Stimulated activated CD8-positive, alpha-beta memory T cell treated with anti-CD3 and anti-CD28 coated beads, Interleukin-2, amount 100 ng/mL, for 1 hour (primary cell): ENCODE measurements around the gene MIA3.
"Not testable (repeated sequence)": the region's sequence is repeated elsewhere in the genome, so short reads cannot be mapped to it uniquely, and the experiment has no call there.

ENCODE experiments used
- DNase-seq, 2 donors: peaks; one replicate each; pipeline ENCODE4 v3.0.0-alpha.2; 2020; ENCODE audit warnings: low read depth in 2 of 2

Gene MIA3, protein sequence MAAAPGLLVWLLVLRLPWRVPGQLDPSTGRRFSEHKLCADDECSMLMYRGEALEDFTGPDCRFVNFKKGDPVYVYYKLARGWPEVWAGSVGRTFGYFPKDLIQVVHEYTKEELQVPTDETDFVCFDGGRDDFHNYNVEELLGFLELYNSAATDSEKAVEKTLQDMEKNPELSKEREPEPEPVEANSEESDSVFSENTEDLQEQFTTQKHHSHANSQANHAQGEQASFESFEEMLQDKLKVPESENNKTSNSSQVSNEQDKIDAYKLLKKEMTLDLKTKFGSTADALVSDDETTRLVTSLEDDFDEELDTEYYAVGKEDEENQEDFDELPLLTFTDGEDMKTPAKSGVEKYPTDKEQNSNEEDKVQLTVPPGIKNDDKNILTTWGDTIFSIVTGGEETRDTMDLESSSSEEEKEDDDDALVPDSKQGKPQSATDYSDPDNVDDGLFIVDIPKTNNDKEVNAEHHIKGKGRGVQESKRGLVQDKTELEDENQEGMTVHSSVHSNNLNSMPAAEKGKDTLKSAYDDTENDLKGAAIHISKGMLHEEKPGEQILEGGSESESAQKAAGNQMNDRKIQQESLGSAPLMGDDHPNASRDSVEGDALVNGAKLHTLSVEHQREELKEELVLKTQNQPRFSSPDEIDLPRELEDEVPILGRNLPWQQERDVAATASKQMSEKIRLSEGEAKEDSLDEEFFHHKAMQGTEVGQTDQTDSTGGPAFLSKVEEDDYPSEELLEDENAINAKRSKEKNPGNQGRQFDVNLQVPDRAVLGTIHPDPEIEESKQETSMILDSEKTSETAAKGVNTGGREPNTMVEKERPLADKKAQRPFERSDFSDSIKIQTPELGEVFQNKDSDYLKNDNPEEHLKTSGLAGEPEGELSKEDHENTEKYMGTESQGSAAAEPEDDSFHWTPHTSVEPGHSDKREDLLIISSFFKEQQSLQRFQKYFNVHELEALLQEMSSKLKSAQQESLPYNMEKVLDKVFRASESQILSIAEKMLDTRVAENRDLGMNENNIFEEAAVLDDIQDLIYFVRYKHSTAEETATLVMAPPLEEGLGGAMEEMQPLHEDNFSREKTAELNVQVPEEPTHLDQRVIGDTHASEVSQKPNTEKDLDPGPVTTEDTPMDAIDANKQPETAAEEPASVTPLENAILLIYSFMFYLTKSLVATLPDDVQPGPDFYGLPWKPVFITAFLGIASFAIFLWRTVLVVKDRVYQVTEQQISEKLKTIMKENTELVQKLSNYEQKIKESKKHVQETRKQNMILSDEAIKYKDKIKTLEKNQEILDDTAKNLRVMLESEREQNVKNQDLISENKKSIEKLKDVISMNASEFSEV (N-terminal part only)

DNA sequence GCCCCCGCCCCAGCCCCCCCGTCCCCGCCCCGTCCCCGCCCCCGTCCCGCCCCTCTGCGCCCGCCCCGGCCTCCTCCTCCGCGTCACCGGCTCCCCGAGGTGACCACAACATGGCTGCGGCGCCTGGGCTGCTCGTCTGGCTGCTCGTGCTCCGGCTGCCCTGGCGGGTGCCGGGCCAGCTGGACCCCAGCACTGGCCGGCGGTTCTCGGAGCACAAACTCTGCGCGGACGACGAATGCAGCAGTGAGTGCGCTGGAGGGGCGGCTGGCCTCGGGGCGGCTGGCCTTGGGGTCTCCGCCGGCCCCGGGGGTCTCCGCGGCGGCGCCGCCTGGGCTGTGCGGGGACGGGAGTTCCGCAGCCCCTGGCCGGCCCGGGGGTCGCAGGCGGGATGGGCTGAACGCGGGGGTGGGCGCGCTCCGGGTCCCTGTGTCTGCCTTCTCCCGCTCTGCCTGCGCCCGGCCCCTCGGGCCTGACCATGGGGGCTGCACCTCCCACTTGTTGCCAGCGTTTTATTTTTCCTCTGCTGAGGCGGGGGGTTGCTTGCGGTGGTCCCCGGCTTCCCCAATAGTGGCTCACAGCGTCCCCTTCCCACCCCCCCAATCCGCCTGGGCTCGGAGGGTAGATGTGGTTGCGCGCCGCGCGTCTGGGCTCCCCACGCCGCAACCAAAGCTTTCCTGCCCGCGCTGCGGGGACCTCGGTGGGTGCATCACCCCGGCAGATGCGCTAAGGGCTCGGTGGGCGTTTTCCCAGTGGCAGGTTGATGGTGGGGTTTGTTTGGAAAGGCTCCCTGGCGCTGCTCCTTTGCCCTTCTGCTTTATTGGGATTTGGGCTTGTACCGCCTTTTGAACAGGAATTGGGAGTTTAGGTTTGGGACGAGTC, at the start of gene MIA3:
TSS of gene MIA3 (plus strand) at position 97 of the 879 bp plus-strand sequence. CDS start at position 111, 14 bp downstream.
- DNase-seq, result peak in 1 of 2 donors; percentile 27

DNA sequence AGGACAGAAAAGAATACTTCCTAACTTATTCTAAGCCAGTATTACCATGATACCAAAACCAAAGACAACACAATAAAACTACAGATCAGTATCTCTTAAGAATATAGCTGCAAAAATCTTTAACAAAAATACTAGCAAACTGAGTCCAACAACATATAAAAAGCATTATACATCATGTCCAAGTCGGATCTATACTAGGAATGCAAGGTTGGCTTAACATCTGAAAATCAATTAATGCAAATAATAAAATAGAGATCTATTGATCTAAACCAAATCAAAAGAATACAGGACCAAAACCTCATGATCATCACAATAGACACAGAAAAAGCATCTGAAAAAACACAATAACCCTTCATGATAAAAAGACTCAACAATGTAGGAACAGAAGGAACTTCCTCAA, 47.1 kb upstream of the MIA3 start:
- DNase-seq, result no peak

DNA sequence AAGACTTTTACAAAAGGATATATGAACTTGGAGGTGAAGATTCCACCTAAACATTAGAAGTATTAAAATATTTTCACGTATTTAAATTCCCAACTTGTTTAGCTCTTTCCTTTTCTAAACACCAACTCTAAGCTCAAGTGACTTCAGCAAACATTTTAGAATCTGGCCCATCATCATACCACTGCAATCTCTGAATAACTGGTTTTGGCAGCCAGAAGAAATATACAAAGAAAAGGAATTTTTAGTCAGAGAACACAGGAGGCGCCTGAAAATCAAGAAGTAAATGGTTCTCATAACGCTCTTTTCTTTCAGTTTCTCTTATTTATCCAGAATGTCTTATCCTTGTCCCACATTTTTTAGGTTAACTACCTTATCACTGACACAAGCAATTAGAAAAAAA, 38.6 kb upstream of the MIA3 start:
- DNase-seq, result no peak

DNA sequence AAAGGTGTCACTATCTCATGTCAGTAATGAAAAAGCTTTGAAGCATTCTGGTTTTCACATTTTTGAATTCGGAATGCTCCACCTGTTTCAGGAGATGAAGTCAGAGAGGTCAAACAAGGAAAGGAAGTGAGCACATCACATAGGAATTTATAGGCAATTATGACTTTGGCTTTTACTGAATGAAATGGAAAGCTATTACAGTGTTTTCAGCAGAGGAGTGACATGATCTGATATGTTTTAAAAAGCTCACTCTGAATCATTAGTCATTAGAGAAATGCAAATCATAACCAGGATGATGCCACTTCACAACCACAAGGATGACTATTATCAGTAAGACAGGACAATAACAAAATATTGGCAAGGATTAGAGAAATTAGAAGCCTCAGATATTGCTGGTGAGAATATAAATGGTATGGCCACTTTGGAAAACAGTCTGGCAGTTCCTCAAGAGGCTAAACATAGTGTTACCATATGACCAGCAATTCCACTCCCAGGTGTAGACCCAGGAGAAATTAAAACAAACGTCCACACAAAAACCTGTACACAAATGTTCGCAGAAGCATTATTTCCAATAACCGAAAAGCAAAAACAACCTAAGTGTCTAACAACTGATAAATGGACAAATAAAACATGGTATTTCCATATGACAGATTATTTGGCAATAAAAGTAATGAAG, 35.7 kb upstream of the MIA3 start:
- no peak for DNase-seq

DNA sequence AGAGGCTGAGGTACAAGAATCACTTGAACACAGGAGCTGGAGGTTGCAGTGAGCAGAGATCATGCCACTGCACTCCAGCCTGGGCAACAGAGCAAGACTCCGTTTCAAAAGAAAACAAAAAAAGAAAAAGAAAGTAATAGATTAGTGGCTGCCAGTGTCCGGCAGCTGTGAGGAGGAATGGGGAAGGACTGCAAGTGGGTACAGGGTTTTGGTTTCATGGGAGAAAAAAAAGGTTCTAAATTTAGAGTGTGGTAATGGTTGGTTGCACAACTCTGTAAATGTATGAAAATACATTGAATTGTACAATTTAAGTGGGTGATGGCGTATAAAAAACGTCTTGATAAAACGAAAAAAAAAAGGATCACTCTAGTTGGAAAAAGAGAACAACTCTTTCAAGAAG, 34.8 kb upstream of the MIA3 start:
- no peak for DNase-seq

DNA sequence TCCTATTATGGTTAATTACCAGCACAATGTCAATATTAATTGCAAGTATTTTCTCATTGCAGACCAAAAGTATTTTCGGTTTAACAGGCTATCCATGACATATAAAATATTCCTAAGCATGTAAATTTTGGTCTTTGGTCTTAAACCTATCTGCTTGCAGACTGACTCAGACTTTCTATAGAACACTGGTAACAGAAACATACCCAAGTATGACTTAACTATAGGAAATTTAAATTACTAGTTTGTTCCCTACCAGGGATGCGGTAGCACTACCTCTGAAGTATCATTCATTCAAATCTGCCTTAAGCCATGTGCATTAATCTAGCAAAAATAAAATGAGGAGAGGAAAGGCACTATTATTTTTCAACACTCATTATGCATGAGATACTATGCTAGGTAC, 31.1 kb upstream of the MIA3 start:
- no peak for DNase-seq

DNA sequence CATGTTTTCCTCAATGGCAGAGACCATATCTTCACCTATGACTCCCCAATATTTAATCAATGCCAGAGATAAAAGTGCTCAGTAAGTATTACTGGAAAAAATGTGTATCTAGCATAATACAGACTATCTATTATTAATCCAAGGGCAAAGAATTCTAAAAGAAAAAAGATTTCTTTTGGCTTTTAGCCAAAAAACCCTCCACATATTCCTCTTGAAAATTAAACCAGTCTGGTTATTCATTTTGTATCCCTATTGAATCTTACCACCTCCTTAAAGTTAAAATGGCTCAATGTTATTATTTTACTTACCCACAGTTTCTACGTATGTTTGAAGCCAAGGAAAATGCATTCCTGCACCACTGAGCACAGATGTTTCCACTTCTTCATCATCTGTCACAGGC, 29.8 kb upstream of the MIA3 start:
- no peak for DNase-seq

DNA sequence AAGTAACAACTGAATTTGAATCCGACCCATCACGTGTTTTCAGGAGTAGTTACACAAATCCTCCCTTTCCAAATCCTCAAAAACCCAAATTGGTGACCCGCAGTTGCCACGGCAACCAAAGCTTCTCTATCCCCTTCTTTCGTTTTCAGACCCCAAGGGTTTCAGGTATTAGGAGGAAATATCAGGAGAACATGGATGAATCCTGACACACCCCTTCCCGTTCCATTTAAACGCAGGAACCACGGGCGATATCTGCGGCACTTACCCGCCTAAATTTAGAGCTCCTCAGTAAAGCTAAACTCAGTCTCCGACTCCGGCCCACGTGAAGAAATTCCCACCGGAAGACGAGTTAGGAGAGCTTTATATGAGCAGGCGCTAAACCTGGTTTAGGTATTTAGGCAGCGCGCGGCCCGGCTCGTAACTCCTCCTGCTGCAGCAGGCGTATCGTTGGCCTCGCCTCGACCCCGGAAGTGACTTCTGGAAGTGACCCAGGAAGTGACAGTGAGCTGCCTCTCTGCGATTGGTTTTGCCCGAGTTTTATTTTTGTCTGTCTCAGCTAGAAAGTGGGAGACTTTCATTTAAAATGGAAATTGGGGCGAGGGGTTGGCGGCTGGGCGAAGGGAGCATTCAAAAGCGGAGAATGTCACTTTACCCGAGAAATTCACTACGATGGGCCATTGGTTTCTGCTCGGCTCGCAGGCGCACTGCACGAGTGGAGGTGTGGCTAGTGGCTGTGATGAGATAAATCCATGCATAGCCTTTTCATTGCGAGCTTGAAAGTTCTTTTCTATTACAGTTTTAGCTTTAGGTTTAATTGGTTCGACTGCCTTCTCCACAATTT, 28.2 kb upstream of the MIA3 start, which contains the start of gene TAF1A:
TSS of gene TAF1A (minus strand) at position 472 of the 841 bp plus-strand sequence.
- peak; percentile 61 to 72 for DNase-seq

DNA sequence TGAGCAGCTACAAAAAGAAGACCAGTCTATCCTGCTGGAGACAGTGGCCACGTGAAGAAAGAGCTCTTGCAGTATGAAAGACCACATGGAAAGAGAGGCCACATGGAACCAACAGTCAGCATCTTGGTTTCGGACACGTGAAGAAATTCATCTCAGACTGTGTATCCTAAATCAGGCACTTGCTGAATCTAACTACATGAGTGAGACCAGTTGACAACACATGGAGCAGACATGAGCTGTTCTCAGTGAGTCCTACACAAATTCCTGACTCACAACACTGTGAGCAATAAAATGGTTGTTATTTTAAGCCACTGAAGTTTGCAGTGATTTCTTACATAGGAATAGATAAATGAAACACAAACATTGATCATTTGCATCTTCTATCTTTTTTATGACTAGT, 25.7 kb upstream of the MIA3 start:
- DNase-seq, result no peak

DNA sequence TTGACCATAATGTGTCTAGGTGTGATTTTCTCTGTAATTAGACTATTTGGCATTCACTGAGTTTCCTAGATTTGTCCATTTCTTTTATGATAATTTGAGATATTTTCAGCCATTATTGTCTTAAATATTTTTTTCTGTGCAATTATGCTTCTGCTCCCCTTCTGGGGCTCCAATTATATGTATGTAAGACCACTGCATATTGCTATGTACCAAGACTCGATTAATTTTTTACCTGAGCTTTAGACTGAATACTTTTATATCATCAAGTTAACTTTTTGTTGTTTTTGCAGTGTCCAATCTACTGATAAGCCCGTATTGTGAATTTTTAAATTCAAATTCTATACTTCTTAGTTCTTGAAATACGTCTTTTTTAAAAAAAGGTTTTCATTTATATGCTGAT, 23.1 kb upstream of the MIA3 start:
- no peak for DNase-seq

DNA sequence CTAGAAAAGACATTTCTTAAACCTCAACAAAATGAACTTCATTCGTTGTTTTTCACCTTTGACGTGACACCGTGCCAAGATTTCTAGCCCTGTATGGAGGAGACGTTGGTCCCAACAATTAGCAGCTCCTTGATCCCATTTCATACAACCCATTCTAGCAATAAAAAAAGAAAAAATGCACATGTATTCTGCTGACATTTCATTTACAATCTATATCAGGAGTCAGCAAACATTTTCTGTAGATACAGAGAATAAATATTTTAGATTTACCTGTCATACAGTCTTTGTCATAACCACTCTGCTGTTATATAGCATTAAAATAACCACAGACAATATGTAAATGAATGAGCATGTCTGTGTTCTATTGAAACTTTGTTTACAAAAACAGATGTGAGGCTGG, 21.2 kb upstream of the MIA3 start:
- DNase-seq, result no peak

DNA sequence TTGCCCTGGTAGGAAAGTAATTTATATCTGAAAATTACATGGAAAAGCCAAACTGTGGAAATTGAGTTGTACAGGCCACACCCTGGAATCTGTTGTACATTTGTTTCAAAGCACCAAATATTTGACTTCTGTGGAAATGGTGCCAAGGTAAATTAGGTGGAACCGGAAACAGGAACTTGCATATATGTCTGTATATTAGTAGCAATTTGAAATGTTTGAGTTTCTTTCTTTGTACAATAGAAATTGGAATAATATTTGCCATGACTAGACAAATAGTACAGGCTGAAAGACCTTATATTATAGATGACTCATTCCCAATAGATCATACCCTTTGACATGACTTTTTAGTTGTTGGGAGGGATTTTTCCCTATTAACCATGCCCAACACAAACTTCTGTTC, 17.6 kb upstream of the MIA3 start:
- no peak for DNase-seq

DNA sequence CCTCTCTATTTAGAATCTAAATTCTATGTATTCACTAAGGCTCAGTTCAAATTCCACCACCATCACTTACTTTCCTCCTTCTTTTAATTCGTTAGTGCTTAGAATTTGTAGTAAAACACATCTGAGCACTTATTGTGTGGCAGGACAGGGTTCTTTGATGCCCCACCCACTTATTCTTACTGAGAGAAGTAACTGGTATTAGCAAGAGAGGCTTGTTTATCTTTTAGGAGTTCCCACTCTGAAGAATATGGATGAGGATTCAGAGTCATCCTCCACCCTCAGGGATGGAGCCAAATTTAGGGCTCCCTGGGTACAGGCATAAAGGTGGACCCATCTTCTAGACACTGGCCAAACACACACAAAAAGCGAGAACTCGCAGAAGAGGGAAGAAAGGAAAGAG, 16.6 kb upstream of the MIA3 start:
- no peak for DNase-seq

DNA sequence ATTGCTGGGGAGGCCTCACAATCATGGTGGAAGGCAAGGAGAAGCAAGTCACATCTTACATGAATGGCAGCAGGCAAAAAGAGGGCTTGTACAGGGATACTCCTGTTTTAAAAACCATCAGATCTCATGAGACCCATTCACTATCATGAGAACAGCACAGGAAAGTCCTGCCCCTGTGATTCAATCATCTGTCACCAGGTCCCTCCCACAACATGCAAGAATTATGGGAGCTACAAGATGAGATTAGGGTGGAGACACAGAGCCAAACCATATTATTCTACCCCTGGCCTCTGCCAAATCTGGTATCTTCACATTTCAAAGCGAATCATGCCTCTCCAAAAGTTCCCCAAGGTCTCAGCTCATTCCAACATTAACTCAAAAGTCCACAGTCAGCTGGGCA, 11.1 kb upstream of the MIA3 start:
- no peak for DNase-seq

DNA sequence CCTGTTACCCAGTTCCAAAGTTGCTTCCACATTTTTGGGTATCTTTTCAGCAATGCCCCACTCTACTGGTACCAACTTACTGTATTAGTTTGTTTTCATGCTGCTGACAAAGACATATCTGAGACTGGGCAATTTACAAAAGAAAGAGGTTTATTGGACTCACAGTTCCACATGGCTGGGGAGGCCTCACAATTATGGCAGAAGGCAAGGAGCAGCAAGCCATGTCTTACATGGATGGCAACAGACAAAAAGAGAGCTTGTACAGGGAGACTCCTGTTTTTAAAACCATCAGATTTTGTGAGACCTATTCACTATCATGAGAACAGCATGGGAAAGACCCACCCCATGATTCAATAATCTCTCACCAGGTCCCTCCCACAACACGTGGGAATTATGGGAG, 8.8 kb upstream of the MIA3 start:
- DNase-seq, result not testable (repeated sequence)

DNA sequence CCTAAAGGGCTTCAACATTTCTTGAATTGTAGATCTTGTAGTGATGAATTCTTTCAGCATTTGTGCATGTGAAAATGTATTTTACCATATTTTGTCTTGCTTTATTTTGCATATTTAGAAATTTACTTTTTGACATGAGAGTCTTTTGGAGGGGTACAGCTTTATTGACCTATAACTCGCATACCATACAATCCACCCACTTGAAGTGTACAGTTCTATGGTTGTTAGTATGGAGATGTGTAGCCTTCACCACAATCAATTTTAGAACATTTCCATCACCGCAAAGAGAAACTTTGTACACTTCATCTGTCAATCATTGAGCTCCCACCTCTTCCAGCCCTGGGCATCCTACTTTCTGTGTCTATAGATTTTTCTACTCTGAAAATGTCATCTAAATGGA, 7.2 kb upstream of the MIA3 start:
- DNase-seq, result no peak

DNA sequence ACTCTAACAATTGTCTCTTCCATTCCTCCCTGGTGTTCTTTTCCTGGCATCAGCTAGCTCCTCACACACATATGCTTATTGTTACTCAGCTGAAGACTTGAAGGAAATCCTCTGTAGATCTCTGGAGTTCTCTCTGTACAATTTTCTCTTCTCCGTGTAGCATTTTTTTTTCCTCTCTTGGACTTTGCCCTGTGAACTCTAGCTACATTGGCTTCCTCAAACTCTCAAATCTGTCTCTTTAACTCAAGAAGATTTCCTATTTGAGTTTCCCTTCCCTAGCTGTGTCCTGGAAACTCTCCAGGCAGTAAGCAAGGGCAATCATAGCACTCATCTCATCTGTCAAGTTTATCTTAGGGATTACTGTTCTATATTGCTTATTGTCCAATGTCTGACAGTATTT, 4.3 kb upstream of the MIA3 start:
- DNase-seq, result no peak

DNA sequence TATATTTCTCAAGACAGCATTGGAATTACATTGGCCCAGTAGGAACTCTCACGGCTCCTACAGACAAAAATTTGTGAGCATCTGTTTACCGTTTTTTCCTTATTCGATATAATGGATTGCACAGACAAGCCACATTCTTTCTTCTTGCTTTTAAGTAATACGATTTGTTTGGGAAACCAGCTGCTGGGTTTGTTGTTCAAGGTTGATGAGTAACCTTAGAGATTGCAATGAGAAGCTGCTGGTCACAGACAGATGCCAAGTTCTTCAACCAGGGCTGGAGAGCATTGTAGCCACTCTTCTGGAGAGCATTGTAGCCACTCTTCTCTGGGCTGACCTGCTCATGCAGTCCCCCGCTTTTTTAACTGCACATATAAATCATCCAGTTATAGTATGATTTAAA, 1.4 kb upstream of the MIA3 start:
- DNase-seq, result no peak

DNA sequence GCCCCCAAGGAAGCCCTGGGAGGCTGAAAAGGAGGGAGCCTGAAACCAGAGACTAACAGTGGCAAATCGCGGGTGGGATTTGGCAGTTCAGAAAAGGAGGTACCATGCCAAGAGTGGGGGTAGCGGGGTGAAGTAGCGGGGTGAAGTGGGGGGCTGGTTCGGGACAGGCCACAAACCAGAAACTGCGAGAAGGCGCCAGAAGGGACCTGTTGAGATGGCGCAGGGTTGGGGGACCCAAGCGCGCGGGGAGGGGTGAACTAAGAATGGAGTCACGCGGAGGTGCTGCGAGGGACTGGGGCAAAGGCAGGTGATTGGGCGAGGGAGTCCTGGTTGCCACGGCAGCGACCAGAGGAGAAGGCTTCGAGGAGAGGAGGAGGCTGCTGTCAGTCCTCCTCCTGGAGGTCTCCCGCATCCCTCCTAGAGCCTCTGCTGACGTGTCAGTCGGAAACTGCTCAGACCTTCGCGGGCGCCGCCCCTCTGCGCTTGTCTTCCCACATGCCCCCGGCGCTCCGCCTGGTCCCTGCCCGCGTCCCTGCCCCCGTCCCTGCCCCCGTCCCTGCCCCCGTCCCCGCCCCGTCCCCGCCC, 438 bp upstream of the MIA3 start:
- peak; percentile 84 to 93 for DNase-seq
